Hematopoietic multipotent progenitor cell treated with erythropoietin and hydrocortisone succinate and interleukin-3 and kit ligand, for 8 days (in vitro differentiated cells): ENCODE data around the gene BPIFB2.
"Not testable (repeated sequence)": the region's sequence is repeated elsewhere in the genome, so short reads cannot be mapped to it uniquely, and the experiment has no call there.

Experiments used
- DNase-seq: peaks from one replicate; pipeline ENCODE4 v3.0.0-alpha.2; 2015

Gene BPIFB2

DNA sequence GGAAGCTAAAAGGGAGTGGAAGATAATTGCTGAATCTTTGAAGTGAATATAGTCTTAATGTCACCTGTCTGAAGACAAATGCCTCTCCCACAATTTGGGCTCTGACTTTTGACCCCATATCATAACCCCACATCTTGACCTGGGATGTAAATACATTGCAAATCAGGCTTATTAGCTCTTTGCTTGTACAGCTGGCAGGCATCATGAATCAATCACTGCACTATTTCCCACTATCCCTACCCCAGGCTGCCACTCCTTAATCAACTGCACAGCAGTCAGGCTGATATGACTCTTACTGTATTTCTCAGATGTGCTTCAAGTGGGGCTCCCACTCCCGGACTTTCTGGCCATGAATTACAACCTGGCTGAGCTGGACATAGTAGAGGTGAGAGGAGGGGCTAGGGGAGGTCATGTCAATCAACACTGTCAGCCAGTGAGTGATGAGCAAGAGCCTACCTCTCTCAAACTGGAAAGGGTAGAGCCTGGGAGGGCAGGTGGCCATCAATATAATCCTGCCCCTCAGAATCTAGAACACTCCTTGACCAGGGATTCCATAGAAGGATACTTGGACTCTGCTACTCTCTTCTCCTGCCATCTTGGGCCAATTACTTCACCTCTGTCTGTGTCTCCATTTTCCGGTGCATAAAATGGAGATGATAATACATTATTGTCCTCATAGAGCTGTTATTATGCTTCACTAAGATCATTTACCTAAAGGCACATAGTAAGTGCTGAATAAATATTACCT lies 35.7 kb downstream of the BPIFB2 start:
- DNase-seq, result no peak

DNA sequence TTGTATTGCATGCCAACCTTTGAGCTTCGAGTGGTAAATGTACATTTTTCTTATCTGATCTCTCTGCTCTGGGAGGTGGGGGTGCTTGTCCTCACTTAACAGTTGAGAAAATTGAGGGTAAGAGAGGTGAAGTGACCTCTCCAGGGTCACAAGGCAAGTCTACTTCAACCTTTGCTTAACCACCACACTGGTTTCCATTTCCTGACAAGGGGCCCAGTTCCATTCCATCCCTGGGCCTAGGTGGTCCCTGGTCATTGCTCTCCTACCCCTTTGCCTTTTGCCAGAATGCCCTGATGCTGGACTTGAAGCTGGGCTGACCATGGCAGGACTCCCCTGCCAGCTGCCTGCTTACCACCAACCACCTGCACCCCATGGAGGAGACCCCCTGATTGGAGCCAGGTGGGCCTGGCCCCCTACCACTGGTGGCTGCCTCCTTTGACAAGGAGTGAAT lies 36.3 kb downstream of the BPIFB2 start:
- no peak for DNase-seq

DNA sequence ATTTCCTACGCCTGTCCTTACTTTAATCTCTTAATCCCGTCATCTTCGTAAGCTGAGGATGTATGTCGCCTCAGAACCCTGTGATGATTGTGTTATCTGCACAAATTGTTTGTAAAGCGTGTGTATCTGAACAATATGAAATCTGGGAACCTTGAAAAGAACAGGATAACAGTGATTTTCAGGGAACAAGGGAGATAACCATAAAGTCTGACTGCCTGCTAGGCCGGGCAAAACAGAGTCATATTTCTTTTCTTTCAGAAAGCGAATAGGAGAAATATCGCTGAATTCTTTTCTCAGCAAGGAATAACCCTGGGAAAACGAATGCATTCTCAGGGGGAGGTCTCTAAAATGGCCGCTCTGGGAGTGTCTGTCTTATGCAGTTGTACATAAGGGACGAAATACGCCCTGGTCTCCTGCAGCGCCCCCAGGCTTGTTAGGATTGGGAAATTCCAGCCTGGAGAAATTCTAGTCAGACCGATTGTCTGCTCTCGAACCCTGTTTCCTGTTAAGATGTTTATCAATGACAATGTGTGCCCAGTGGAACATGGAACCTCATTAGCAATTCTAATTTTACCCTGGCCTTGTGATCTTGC lies 37.7 kb downstream of the BPIFB2 start:
- not testable (repeated sequence) for DNase-seq

DNA sequence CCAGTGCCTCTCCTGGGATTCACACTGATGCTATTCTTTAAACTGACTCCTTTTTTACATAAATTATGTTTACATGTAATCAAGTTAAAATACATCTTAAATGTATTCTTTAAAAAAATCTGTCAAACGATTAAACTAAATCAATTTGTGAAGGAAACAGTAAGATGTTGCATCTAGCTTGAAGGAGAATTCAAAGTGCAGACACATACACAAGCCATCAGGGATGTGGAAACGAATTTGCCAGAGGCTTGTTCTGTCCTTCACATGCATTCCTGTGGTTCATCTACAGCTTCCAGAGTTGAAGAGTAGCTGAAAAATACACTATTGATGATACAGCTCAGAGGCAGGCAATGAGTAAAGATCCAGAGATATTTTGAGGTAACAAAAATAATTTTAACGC lies 38.9 kb downstream of the BPIFB2 start:
- no peak for DNase-seq

DNA sequence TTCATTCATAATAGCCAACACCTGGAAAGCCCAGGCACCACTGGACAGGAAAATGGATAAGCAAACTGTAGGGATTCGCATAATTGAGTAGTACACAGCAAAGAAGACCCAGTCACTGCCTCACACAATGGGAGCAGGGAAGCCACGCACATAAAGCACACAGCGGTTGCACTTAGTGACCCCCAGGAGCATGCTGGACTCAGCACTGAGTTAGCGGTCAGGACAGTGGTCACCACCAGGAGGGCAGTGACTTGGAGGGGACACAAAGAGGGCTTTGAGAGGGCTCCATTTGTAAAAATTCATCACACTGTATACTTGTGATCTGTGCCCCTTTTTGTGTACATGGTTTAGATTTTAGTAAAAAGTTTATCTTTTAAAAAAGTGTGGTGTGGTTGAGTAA lies 43.8 kb downstream of the BPIFB2 start:
- no peak for DNase-seq

DNA sequence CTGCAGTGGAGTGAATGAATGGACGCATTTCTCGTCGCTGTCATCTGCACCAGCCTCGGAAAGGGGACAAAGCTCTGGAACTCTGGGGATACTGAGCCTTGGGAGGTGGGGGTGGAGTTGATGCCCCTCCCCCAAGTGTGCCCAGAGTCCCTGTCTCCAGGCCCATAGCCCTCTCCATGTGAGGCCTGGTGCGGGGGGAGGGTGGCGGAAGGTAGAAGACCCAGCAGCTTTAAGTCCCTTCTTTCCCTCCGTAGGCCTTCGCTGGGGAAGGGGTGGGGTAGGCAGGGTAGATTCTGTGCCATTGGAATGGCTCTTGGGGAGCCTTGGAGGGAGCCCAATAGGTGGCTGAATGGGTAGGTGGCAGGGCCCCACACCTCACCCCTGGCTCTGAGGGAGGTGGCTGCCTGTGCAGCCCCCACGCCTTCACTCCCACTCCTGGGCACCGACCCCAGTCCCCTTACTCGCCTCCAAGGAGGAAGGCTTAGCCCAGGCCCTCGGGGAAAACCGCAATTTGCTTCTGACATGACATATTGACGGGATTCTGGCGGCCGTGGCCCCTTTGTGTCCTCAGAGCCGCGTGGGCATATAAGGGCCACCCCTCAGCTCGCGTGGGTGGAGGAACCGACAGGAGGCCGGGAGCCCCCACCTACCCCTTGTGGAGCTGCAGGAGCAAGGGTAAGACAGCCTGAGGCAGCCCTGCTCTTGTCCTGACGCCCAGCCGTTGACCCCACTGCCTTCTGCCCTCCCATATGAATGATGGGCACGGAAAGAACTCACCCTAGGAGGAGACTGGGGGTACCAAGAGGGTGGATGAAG lies 46.0 kb downstream of the BPIFB2 start, which contains the start of gene BPIFB3:
BPIFB3 (plus strand) TSS at position 613 of the 816 bp plus-strand sequence. CDS start 1,533 bp downstream, outside the sequence.
- DNase-seq, result no peak

DNA sequence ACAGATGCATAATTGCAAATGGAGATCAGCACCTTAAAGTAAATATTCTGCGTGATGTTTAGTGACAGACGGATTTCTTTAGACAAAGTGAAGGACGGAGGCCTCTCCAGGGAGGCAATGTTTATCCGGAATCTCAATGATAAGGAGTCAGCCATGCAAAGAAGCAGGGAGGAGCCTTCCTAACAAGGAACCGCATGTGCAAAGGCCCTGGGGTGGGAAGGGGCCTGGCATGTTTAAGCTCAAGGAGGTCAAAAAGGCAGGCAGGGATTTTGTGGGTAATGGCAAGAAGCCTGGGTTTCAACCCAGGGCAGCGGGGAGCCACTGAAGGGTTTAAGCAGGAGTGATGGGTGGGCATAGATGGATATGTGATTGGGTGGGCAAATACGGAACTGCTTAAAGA lies 46.9 kb downstream of the BPIFB2 start:
- DNase-seq, result no peak

DNA sequence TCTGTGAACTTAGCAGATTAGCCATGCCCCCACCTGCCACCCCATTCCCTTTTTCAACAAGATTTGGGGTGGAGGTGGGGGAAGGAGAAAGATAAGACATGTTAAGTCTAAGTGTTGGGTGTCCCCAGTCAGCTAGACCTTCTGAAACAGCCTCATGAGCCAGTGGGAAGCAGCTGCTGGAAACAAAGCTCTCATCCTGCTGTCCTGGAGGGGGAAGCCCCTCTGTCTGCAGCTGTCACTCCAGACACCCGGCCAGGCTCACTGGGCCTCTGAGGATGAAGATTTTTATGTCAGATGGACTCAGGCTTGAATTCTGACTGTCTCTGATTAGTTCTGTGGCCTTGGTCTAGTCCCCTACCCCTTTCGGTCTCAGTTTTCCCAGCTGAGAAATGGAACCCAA lies 47.3 kb downstream of the BPIFB2 start:
- no peak for DNase-seq

DNA sequence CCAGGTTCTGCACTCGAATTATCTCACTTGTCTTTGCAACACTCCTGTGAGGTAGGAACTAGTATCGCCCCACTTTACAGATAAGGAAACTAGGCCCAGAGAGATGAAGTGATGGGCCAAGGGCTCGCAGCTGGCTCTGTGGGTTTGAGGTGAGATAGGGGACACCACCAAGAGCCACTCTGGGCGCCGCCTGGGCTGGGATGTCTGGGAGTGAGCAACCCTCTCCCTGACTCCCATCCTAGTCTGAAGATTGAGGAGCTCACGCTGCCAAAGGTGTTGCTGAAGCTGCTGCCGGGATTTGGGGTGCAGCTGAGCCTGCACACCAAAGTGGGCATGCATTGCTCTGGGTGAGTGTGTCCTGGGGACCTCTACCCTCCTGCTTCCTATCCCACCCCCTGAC lies 51.6 kb downstream of the BPIFB2 start:
- no peak for DNase-seq

DNA sequence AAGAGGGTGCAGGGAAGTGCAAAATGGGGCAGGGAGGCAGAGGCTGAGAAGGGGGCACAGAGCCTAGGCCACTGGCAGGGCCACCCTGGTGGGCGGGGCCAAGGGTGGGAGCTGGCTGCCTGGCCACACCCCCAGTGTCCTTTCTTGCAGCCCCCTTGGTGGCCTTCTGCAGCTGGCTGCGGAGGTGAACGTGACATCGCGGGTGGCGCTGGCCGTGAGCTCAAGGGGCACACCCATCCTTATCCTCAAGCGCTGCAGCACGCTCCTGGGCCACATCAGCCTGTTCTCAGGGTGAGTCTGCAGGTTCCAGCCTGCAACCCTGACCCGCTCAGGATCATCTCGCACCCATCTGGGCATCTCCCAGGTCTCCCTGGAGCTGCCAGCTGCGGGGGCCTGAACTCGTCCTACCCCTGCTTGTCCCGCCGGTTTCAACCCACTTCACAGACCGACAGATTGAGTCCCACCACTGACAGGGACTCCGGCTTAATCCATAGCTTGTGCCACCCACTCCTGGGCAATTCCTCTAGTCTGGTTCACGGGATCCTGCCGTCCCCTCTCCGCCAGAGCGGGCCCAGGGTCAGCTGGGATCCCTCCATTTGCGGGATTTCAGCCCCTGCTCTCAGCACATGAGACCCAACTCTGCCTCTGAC lies 52.4 kb downstream of the BPIFB2 start:
- no peak for DNase-seq

DNA sequence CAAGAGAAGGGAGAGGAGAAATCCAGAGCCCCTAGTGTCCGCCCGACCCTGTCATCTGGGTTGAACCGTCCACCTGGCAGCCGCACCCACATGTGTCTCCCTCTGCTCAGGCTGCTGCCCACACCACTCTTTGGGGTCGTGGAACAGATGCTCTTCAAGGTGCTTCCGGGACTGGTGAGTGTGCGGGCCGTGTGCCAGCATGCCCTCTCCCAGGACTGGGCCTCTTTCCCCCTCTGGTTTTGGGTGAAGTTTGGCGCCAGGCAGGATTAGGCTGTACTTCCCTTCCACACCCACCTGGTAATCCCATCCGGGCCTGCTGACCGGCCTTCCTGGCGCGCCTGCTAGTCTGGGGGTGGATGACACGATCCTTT lies 54.1 kb downstream of the BPIFB2 start:
- no peak for DNase-seq

DNA sequence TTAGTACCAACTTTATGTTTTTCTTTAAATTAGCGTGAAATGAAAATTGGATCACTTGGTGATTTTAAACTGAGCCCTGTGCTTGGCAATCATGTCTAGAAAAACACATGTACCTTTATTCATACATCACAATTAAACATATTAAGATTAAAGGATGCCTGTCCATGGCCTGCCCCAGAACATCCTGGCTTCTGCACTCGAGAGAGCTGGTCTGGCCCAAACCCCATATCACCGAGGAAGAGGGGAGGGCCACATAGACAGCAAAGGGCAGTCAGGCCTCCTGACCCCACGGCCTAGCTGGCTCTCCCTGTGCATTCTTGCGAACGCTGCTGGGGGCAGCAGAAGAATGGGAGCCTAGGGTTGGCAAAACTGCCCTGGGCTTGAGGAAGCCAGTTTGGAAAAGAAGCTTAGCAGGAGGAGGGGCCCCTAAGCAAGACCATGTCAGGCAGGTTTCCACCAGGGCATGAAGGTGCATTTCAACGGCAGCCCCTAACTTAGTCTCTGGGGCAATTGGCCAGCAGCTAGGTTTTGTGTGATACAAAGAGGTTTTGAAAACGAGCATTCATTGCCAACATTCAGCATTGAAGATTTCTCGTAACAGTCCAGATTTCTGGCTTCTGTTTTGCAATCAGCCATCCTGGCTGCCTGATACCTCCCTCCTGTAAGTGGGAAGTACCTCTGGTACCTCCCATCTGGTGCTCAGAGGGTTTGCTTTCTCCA lies 54.8 kb downstream of the BPIFB2 start:
- no peak for DNase-seq

DNA sequence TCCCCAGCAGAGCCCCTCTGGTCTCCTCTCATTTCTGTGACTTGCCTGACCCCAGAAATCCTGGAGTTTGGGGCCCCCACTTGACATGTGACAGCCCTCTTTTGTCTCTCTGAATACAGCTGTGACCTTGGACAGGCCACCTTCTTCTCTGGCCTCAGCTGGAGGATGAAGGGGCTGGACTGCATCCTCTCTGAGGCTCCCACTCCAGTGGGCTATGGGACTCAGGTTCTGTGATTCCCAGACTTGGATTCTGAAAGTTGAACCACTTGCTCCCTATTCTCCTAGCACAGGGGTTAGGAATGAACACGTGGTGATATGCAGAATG lies 55.3 kb downstream of the BPIFB2 start:
- no peak for DNase-seq

DNA sequence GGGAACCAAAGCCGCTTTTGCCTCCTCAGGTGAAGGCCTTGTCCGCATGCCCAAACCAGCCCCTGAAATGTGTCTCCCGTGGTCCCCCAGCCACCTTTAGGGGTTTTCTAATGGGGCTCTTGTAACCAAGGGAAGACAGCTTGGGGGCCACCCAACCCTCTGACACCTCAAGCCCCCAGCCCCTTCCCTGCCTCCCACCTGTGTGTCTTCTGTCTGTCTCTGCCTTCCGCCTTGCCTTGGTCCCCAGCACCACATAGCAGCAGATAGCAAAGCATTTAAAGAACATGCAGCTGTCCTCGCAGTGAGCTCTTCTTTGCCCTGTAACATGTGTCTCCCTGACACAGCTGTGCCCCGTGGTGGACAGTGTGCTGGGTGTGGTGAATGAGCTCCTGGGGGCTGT lies 55.8 kb downstream of the BPIFB2 start:
- no peak for DNase-seq

DNA sequence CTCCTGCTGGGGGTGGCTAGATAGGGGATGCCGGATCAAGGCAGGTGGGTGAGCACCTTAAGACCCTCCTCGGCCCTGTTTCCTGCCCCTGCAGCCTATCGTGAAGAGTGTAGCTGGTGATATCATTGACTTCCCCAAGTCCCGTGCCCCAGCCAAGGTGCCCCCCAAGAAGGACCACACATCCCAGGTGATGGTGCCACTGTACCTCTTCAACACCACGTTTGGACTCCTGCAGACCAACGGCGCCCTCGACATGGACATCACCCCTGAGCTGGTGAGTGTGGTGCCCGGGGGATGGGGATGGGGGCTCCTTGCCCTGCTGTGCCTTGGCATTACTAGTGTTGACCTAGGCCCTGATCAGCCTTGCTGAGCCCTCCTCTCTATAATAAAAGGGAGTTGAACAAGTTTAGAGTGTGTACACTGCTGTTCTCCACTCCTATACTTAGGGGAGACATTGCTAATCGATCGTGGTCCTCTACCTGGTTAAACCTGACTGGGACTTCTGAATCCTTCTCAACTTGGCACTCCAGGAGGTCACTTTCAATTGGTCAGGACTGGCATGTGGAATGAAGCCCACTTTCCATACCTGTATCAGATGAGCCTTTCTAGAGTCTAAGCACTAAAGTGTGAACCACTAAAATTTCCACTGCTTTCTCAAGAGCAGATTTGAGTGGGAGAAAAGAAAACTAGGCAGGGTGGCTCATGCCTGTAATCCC lies 57.2 kb downstream of the BPIFB2 start:
- DNase-seq, result no peak

DNA sequence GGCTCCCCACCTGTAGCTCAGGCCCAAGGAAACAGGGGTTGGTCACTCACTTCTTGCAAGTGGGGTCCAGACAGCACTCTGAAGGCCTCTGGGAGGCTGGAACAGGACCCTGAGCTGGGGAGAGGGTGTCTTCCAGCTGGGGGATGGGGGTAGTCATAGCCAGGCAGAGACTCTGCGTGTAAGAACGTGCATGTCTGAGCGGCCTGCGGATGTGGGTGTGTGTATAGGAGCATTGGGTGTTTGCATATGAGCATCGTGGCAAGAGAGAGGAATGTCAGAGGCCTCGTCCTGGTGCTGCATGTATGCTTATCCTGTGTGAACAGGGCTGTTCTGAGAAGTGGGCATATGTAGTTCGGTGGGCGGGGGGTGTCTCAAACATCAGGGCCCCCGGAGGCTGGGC lies 58.3 kb downstream of the BPIFB2 start:
- no peak for DNase-seq

DNA sequence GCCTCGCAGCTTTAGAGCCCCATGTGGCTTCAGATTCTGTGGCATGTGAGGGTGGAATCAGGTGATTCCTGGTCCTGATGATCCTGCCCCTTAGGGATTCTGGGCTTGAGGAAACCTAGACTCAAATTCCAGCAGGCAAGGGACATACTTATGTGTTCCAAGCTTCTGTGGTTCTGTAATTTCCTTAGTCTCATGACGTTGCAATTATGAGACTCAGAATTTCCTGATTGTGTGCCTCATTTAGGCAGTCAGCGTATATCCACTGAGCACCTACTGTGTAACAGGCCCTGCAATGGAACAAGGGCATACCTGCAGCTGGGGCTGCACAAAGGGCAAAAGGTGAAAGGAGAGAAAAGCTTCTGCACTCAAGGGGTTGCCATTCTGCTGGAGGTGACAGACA lies 60.3 kb downstream of the BPIFB2 start:
- no peak for DNase-seq

DNA sequence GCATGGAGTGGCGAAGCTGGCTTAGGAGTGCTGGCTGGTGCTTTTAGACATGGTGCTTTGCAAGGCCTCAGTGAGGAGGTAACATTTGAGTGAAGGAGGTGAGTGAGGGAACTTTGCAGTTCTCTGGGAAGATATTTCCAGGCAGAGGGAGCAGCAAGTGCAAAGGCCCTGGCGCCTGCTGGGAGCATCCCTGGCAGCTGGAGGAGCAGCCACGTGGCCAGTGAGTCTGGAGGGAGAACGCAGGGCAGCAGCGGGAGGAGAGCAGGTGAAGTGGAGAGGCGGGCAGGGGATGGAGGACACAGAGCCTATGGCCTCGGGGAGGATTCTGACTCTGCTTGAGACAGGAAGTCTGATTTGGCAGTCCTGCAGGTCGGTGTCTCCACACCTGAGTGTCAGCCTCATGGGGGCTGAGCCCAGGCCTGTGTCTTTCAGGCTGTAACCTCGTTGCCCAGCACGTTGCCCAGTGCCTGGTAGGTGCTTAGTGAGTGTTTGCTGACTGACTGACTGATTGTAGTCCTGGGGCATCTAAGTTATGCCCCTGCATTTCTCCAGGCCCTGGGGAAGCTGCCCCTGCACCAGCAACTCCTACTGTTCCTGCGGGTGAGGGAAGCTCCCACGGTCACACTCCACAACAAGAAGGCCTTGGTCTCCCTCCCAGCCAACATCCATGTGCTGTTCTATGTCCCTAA lies 60.9 kb downstream of the BPIFB2 start:
- no peak for DNase-seq

DNA sequence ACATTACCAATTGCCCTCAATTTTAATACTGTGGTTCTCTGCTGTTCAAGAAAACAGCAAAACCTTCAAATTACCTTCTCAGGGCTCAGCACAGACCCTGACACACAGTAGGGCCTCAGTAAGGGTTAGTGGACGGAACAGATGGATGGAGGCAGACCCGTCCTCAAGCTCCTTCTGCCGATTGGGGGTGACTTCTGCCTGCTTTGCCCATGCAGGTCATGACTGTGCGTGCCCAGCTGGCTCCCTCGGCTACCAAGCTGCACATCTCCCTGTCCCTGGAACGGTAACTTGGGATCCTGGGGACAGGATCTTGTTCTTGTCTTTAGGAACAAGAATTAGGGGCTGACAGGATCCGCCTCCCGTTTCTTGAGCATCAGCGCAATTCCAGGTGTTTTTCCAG lies 62.2 kb downstream of the BPIFB2 start:
- DNase-seq, result no peak

DNA sequence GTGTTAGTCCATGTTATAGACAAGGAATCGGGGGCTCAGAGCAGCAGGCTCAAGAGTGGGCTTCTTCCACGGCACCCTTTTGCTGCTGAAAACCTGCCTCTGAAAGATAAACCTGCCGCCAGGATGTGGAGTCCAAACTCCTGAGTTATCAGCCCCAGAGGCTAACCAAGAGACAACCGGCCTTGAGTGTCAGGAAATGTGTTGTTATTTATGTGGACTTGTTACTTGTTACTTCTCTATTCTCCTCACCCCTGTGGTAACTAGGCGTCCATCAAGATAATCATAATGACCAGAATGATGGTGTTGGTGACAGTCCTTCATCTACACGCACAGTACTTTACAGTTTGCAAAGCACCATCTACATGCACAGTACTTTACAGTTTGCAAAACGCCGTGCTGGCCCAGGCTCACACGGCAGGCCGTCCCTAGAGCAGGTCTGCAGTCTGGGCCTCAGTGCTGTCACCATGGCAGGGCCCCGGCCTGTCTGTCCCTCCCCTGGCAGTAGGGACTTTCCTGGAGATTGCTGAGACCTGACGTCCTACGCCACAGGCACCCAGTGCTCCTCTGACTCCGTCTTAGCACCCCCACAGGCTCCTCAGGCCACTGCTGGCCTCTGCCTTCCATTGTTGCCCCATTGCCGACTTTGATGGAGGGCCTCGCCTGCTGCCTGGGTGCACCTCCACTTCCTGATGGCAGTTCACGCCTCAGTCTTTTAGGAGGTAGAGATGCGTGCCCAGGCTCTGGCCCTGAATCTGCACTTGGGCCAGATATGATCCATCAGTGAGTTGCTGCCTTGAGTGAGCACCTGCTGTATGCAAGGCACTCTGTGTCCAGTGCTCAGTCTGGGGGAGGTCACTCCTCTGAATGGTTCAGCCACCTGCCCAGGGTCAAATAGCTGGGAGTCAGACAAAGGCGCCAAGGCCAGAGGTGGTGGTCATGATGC lies 62.9 kb downstream of the BPIFB2 start:
- DNase-seq, result peak; percentile 25
